SU-DHL-6 (cell line): ENCODE data around the gene CARD9.

Experiments used
- CTCF ChIP-seq: fragments of 200-600 bp; sonication (generic); IDR thresholded peaks from one replicate; pipeline ENCODE4 v1.5.1; 2017; ENCODE audit warnings: antibody characterized with exemption, mild to moderate bottlenecking, low read length, moderate library complexity; ENCODE audit not compliant: insufficient read depth, poor library complexity, severe bottlenecking
- EZH2phosphoT487 ChIP-seq: fragments of 200-600 bp; sonication (generic), shearing (Covaris generic); conservative IDR thresholded peaks from 2 replicates; pipeline ENCODE4 v1.6.1; 2018; ENCODE audit warnings: mild to moderate bottlenecking, antibody characterized with exemption, low read length, moderate library complexity, mixed read lengths

- TF ChIP-seq CTCF (no peak), EZH2phosphoT487 (no peak)
These were observed 39.5 kb upstream of the CARD9 start for GRCh38 chr9:136412962-136413361.
